ENCODE results near the gene SLC6A19. TPM values are rescaled to one million over a fixed set of nuclear protein-coding genes. Genes with fewer than 3 reads are reported as not detected.

Gene SLC6A19
- total RNA-seq, 1 donor from 2014 or later = not detected

GRCh38 chr5:1180096-1180495, 21.3 kb upstream of the SLC6A19 start:
- Histone ChIP-seq H3K27ac (no peak overlapping the region), H3K4me3 (no peak overlapping the region), H3K36me3 (no peaks in the 10 kb centered on the region), H3K27me3 (no peaks in the 10 kb centered on the region), H3K9me3 (no peaks in the 10 kb centered on the region), H3K4me1 (no peaks in the 10 kb centered on the region)
- intact Hi-C loops (cut with DNase I) = loop anchor here (10.0 kb wide), 1 partner anchor 465 kb away; no protein-coding TSS in a partner anchor
- TF ChIP-seq CTCF (IDR thresholded peaks at IDR 0.05) = no peak
- DNase-seq = no peak
- ATAC-seq = no peak

GRCh38 chr5:1180841-1181271, 20.5 kb upstream of the SLC6A19 start:
- Histone ChIP-seq H3K27me3 (no peaks in the 10 kb centered on the region), H3K9me3 (no peaks in the 10 kb centered on the region), H3K27ac (no peak overlapping the region), H3K4me3 (no peak overlapping the region), H3K4me1 (peaks cover 7% of the 10 kb centered on the region), H3K36me3 (no peaks in the 10 kb centered on the region)
- DNase-seq (no peak), ATAC-seq (no peak)
- intact Hi-C loops (cut with DNase I) = loop anchor here (10.0 kb wide), 1 partner anchor 464 kb away; no protein-coding TSS in a partner anchor
- TF ChIP-seq CTCF (IDR thresholded peaks at IDR 0.05) = no peak

GRCh38 chr5:1181451-1182359, 19.7 kb upstream of the SLC6A19 start:
- H3K9me3 ChIP-seq = no peaks in the 10 kb centered on the region
- no peak overlapping the region for H3K4me3 ChIP-seq
- H3K27me3 ChIP-seq = no peaks in the 10 kb centered on the region
- no peak for TF ChIP-seq CTCF (IDR thresholded peaks at IDR 0.05)
- intact Hi-C loops (cut with DNase I) = loop anchor here (10.0 kb wide), 1 partner anchor 463 kb away; no protein-coding TSS in a partner anchor
- H3K27ac ChIP-seq = no peak overlapping the region
- peaks cover 12% of the 10 kb centered on the region for H3K4me1 ChIP-seq
- DNase-seq (no peak), ATAC-seq (no peak)
- H3K36me3 ChIP-seq = no peaks in the 10 kb centered on the region

- no peaks in the 10 kb centered on the region for H3K9me3 ChIP-seq
- intact Hi-C loops (cut with DNase I) = loop anchor here (10.0 kb wide), 1 partner anchor 463 kb away; no protein-coding TSS in a partner anchor
- no peaks in the 10 kb centered on the region for H3K27me3 ChIP-seq
- ATAC-seq (no peak), DNase-seq (no peak)
- peaks cover 12% of the 10 kb centered on the region for H3K4me1 ChIP-seq
- H3K4me3 ChIP-seq = no peak overlapping the region
- TF ChIP-seq CTCF (IDR thresholded peaks at IDR 0.05) = no peak
- no peaks in the 10 kb centered on the region for H3K36me3 ChIP-seq
- no peak overlapping the region for H3K27ac ChIP-seq
Observed at GRCh38 chr5:1182360-1182632, 19.1 kb upstream of the SLC6A19 start.

GRCh38 chr5:1182633-1183423, 18.6 kb upstream of the SLC6A19 start:
- H3K4me1 ChIP-seq = peaks cover 12% of the 10 kb centered on the region
- H3K36me3 ChIP-seq = no peaks in the 10 kb centered on the region
- DNase-seq = no peak
- H3K9me3 ChIP-seq = no peaks in the 10 kb centered on the region
- H3K27ac ChIP-seq = no peak overlapping the region
- ATAC-seq = no peak
- H3K4me3 ChIP-seq = no peak overlapping the region
- H3K27me3 ChIP-seq = no peaks in the 10 kb centered on the region
- no peak for TF ChIP-seq CTCF (IDR thresholded peaks at IDR 0.05)
- intact Hi-C loops (cut with DNase I) = loop anchor here (10.0 kb wide), 1 partner anchor 462 kb away; no protein-coding TSS in a partner anchor
